GM12891 (cell line): Measurements from ENCODE around the gene TSHZ2.

ENCODE experiments used
- POLR2A ChIP-seq: IDR thresholded peaks from 2 replicates; pipeline ENCODE4 v1.6.1; 2011; ENCODE audit warnings: low read depth, low read length, control low read depth
- POLR2AphosphoS5 ChIP-seq: IDR thresholded peaks from 2 replicates; pipeline ENCODE4 v1.6.1; 2011; ENCODE audit warnings: low read depth, low read length, control low read depth
- SPI1 ChIP-seq: IDR thresholded peaks from 2 replicates; pipeline ENCODE4 v1.6.1; 2011; ENCODE audit warnings: low read depth, low read length, control low read depth
- TAF1 ChIP-seq: IDR thresholded peaks from 2 replicates; pipeline ENCODE4 v1.6.1; 2011; ENCODE audit warnings: low read depth, low read length, control low read depth

- no peak for TF ChIP-seq POLR2AphosphoS5
- no peak for TF ChIP-seq POLR2A
- TF ChIP-seq SPI1, result no peak
- no peak for TF ChIP-seq TAF1
These were observed 271.0 kb downstream of the TSHZ2 start for GRCh38 chr20:53243152-53243551.
